MM.1S (cell line): Measurements from ENCODE around the gene ZNHIT3.
"Not testable (repeated sequence)": the region's sequence is repeated elsewhere in the genome, so short reads cannot be mapped to it uniquely, and the experiment has no call there.

ENCODE experiments used
- DNase-seq: peaks from one replicate; pipeline ENCODE4 v3.0.0-alpha.2; 2015
- H2AFZ ChIP-seq: fragments of 300-600 bp; sonication (generic); 2 replicates; pipeline ENCODE4 v1.6.0; 2016; ENCODE audit warnings: antibody characterized with exemption, low read length
- H3F3A ChIP-seq: fragments of 300-600 bp; sonication (generic); 2 replicates; pipeline ENCODE4 v1.6.1; 2016; ENCODE audit warnings: mild to moderate bottlenecking, antibody characterized with exemption, low read length, moderate library complexity, mixed read lengths; ENCODE audit not compliant: insufficient read depth
- H3K27ac ChIP-seq: fragments of 300-600 bp; sonication (generic); 2 replicates; pipeline ENCODE4 v1.5.1; 2016; ENCODE audit warnings: mild to moderate bottlenecking, low read length
- H3K27me3 ChIP-seq: fragments of 300-600 bp; sonication (generic); replicated peaks from 2 replicates; pipeline ENCODE4 v1.6.0; 2016; ENCODE audit warnings: low read length; ENCODE audit not compliant: insufficient read depth
- H3K36me3 ChIP-seq: fragments of 300-600 bp; sonication (generic); replicated peaks from 2 replicates; pipeline ENCODE4 v1.6.1; 2016; ENCODE audit warnings: mild to moderate bottlenecking, low read length, mixed read lengths; ENCODE audit not compliant: insufficient read depth
- H3K4me1 ChIP-seq: fragments of 300-600 bp; sonication (generic); 2 replicates; pipeline ENCODE4 v1.6.1; 2016; ENCODE audit warnings: low read length, mixed read lengths
- H3K4me2 ChIP-seq: fragments of 300-600 bp; sonication (generic); 2 replicates; pipeline ENCODE4 v1.6.0; 2016; ENCODE audit warnings: low read depth, low read length
- H3K4me3 ChIP-seq: fragments of 300-600 bp; sonication (generic); 2 replicates; pipeline ENCODE4 v1.5.1; 2016; ENCODE audit warnings: low read length, mixed read lengths
- H3K79me2 ChIP-seq: fragments of 300-600 bp; sonication (generic); 2 replicates; pipeline ENCODE4 v1.6.1; 2016; ENCODE audit warnings: mixed run types, low read length, mixed read lengths
- H3K9ac ChIP-seq: fragments of 300-600 bp; sonication (generic); 2 replicates; pipeline ENCODE4 v1.6.1; 2016; ENCODE audit warnings: low read length, mixed read lengths
- H3K9me2 ChIP-seq: fragments of 300-600 bp; sonication (generic); replicated peaks from 2 replicates; pipeline ENCODE4 v1.6.1; 2016; ENCODE audit warnings: mild to moderate bottlenecking, low read length, mixed read lengths; ENCODE audit not compliant: insufficient read depth
- H3K9me3 ChIP-seq: fragments of 300-600 bp; sonication (generic); replicated peaks from 2 replicates; pipeline ENCODE4 v1.6.1; 2016; ENCODE audit warnings: mild to moderate bottlenecking, low read length, mixed read lengths; ENCODE audit not compliant: insufficient read depth
- H4K20me1 ChIP-seq: fragments of 300-600 bp; sonication (generic); 2 replicates; pipeline ENCODE4 v1.6.1; 2016; ENCODE audit warnings: mild to moderate bottlenecking, low read length, moderate library complexity, mixed read lengths; ENCODE audit not compliant: insufficient read depth
- CTCF ChIP-seq: fragments of 300-600 bp; sonication (generic); IDR thresholded peaks from 2 replicates; pipeline ENCODE4 v1.5.1; 2016; ENCODE audit warnings: antibody characterized with exemption, low read length, mixed read lengths
- EZH2 ChIP-seq: fragments of 300-600 bp; sonication (generic); optimal IDR thresholded peaks from 2 replicates; pipeline ENCODE3; 2017; ENCODE audit warnings: low read depth, mild to moderate bottlenecking, antibody characterized with exemption, low read length, mixed read lengths
- EZH2phosphoT487 ChIP-seq: fragments of 300-600 bp; sonication (generic); IDR thresholded peaks from 2 replicates; pipeline ENCODE4 v1.6.1; 2018; ENCODE audit warnings: antibody characterized with exemption, low read length

ZNHIT3 gene

GRCh38 chr17:36506831-36507230, 20.4 kb downstream of the ZNHIT3 start:
- Histone ChIP-seq H2AFZ (no peak overlapping the region), H3K9me2 (no peaks in the 10 kb centered on the region), H3K36me3 (no peaks in the 10 kb centered on the region; the same call in 1 of the 2 replicates), H3K27me3 (no peaks in the 10 kb centered on the region), H3F3A (no peaks in the 10 kb centered on the region), H3K9ac (no peak overlapping the region), H3K9me3 (no peaks in the 10 kb centered on the region), H3K4me2 (no peak overlapping the region), H4K20me1 (no peaks in the 10 kb centered on the region), H3K4me3 (no peak overlapping the region), H3K79me2 (no peaks in the 10 kb centered on the region), H3K27ac (no peak overlapping the region), H3K4me1 (no peaks in the 10 kb centered on the region)
- TF ChIP-seq EZH2 (no peak), EZH2phosphoT487 (no peak), CTCF (no peak)
- no peak for DNase-seq

GRCh38 chr17:36507266-36507665, 20.8 kb downstream of the ZNHIT3 start:
- Histone ChIP-seq H3K4me3 (no peak overlapping the region), H4K20me1 (no peaks in the 10 kb centered on the region), H3K36me3 (no peaks in the 10 kb centered on the region; the same call in 1 of the 2 replicates), H3K9ac (no peak overlapping the region), H3K27me3 (no peaks in the 10 kb centered on the region), H2AFZ (no peak overlapping the region), H3K4me1 (no peaks in the 10 kb centered on the region), H3K4me2 (no peak overlapping the region), H3K9me2 (no peaks in the 10 kb centered on the region), H3K27ac (no peak overlapping the region), H3K9me3 (no peaks in the 10 kb centered on the region), H3K79me2 (no peaks in the 10 kb centered on the region), H3F3A (no peaks in the 10 kb centered on the region)
- TF ChIP-seq EZH2phosphoT487, result no peak
- no peak for TF ChIP-seq EZH2
- no peak for TF ChIP-seq CTCF
- DNase-seq, result no peak

GRCh38 chr17:36508439-36508838, 22.0 kb downstream of the ZNHIT3 start:
- H3K36me3 ChIP-seq, H3K27me3 ChIP-seq, H3K4me2 ChIP-seq, H3K9ac ChIP-seq, H3F3A ChIP-seq, H3K9me3 ChIP-seq, DNase-seq, H3K27ac ChIP-seq, H3K4me1 ChIP-seq, H3K4me3 ChIP-seq, H3K9me2 ChIP-seq, H2AFZ ChIP-seq, H3K79me2 ChIP-seq, H4K20me1 ChIP-seq: not testable (repeated sequence)

- H4K20me1 ChIP-seq, result no peaks in the 10 kb centered on the region
- H3K4me2 ChIP-seq, result no peak overlapping the region
- H3K4me3 ChIP-seq, result no peak overlapping the region
- no peaks in the 10 kb centered on the region; the same call in 1 of the 2 replicates for H3K36me3 ChIP-seq
- no peaks in the 10 kb centered on the region for H3K27me3 ChIP-seq
- TF ChIP-seq EZH2phosphoT487 (no peak), EZH2 (no peak), CTCF (no peak)
- no peaks in the 10 kb centered on the region for H3K9me3 ChIP-seq
- no peaks in the 10 kb centered on the region for H3K4me1 ChIP-seq
- H3K79me2 ChIP-seq, result no peaks in the 10 kb centered on the region
- DNase-seq, result no peak
- no peaks in the 10 kb centered on the region for H3F3A ChIP-seq
- no peak overlapping the region for H3K9ac ChIP-seq
- no peaks in the 10 kb centered on the region for H3K9me2 ChIP-seq
- no peak overlapping the region for H3K27ac ChIP-seq
- no peak overlapping the region for H2AFZ ChIP-seq
These were observed 22.9 kb downstream of the ZNHIT3 start for GRCh38 chr17:36509272-36509985.
